GM18511 (cell line): ENCODE data around the gene TMEM106B.
"Not testable (repeated sequence)": the region's sequence is repeated elsewhere in the genome, so short reads cannot be mapped to it uniquely, and the experiment has no call there.

Experiments
- ATAC-seq: cut with Tn5 transposase; IDR thresholded peaks from one replicate; pipeline ENCODE4 v1.9.1; 2021; ENCODE audit warnings: mild to moderate bottlenecking, moderate library complexity; ENCODE audit not compliant: unreplicated experiment

The TMEM106B gene

DNA sequence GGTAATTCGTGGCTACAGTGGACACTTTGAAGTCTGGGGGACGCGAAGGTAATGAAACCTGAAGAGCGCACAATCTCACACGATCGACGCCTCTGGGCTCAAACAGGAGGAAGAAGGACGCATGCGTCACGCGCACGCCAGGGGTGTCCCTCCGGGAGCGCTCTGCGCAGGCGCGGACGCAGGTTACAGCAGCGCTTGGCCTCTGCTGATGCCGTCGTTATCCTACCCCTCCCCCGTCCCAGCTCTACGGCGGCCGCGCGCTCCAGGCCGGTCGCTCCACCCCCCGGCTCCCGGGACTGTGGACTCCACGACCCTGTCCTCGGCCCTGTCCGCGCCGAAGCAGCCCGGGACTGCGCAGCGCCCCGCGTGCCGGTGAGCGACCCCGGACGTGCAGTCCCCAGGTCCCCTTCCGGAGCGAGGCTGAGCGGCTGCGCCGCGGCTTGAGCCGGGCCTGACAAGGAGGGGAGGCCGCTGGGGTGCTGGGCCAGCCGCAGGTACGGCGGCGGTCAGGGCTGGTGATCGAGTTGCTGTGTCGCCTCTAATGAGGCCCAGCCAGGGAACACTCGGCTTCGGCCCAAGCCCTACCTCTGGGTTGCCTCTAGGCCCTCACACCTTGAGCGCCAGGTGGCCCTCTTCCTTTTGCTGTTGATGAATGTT lies at the start of gene TMEM106B:
Gene TMEM106B, plus strand, starts transcription at position 241 of the 657 bp plus-strand sequence. CDS start 3,517 bp downstream, outside the sequence.
- ATAC-seq: peak; percentile 95

GRCh38 chr7:12162415-12163113 lies 48.5 kb upstream of the TMEM106B start:
- ATAC-seq: no peak

- not testable (repeated sequence) for ATAC-seq
Measured at GRCh38 chr7:12168065-12168464, 43.0 kb upstream of the TMEM106B start.

- ATAC-seq: not testable (repeated sequence)
Measured at GRCh38 chr7:12169981-12170820, 40.9 kb upstream of the TMEM106B start.

- ATAC-seq: no peak
Measured at GRCh38 chr7:12173671-12174070, 37.4 kb upstream of the TMEM106B start.

DNA sequence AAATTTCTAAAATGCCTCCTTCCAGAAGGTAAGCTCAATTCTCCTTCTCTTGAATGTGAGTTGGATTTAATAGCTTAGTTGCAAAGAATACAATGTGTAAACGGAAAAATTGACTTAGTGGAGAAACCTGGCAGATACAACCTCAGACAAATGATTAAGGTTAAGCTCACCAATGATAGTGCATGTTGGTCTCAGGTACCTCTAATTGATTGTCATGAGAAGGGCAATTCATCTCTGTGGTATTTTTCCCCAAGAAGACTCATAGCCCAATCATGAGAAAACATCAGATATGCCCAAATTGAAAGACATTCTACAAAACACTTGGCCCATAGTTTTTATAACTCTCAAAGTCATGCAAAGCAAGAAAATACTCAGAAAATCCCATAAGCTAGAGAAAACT lies 36.2 kb upstream of the TMEM106B start:
- ATAC-seq: no peak

DNA sequence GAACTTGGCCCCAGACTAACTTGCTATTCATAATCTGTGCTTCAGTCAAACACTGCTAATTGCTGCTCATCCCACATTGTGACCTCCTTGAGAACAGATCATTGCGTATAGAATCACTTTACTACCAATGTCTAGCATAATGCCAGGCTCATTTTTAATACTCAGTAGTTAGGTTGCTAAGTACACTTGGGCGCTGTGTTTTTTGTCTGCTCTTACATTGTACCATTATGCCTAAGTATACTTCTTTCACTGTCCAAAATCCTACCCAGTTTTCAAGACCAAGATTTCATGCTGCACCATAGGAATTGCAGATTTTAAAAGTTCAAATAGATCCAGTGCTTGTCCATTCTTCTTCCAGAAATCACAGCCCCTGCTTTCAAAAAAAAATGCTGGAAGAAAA lies 32.8 kb upstream of the TMEM106B start:
- ATAC-seq: no peak

GRCh38 chr7:12194426-12194825 lies 16.7 kb upstream of the TMEM106B start:
- no peak for ATAC-seq

DNA sequence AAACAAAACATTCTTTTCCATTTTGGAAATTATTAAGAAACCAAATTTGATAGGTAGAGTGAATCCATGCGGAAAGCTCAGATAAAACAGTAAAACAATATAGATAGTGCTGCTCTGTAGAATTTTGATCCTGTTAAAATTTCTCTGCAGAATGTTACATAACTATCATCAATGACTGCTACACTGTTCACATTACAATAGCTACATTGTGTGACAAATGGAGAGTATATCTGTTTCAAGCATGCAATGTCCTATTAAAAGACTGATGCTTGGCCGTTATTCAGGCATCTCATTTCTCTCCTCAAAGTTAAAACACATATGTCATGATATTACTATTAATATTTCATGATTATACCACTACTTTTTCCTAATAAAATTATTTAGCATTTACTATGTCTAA lies 14.7 kb upstream of the TMEM106B start:
- ATAC-seq: no peak

DNA sequence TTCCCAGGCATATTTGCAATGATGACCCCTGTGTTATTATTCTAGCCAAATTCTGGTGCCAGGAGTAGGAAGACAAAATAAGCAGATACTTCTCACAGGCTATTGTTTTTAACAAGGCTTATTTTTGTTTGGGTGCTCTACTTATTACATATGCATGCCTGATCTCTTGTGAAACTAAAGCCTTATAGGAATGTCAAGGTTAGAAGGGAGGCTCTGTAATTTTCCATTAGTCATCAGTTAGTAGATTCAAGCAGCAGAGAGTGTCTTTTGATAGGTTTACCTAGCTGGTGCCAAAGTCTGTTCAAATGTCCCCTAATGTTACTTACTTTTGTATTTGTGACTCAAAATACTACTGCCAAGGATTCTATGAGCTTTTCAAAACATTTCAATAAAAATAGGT lies 11.7 kb upstream of the TMEM106B start:
- no peak for ATAC-seq

GRCh38 chr7:12207046-12207445 lies 4.0 kb upstream of the TMEM106B start:
- no peak for ATAC-seq

- no peak for ATAC-seq
Measured at GRCh38 chr7:12209221-12209620, 1.9 kb upstream of the TMEM106B start.

GRCh38 chr7:12210179-12211053 lies 678 bp upstream of the TMEM106B start:
- ATAC-seq: peak; percentile 44

GRCh38 chr7:12211711-12212485 lies 804 bp downstream of the TMEM106B start:
- ATAC-seq: no peak

DNA sequence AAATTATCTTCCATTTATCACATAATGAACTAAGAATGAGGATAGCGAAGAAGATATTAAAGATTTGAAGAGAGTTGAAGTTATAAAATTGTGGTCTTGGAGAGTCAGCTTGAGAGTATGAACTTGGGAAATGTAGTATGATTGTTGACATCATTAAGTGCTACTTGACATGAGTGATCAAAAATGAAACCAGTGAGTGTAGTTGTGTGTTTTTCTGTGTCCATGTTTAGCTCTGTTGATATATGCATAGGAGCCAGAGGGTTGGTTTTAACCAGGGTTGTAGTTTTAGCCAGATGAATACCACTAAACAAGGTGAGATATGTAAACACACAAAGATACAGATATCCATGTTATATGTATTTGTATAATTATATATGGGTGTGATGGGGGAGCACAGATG lies 6.2 kb downstream of the TMEM106B start:
- no peak for ATAC-seq

DNA sequence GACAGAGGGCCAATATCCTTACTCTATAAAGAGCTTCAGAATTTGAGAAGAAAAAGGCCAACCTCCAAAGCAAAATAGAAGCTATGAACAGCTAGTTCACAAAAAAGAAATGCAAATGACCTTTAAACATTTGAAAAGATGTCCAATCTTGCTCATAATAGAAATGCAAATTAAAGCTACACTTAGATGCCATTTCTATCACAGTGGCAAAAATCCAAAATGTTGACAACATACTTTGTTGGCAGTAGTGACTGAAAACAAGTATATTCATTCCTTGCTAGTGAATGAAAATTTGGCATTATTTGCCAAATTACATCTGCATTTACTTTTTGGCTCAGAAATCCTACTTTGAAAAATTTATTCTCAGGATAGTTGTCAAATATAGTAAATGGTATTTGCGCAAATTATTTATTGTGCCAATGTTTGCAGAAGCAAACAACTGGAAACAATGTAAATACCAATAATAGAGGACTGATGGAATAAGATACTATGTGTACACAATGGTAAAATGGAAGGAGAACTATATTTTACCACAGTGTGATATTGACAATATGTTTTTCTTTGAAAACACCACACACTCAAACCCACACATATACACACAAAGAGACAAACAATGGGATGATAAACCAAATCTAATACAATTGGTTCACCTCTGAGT lies 9.4 kb downstream of the TMEM106B start:
- no peak for ATAC-seq

- no peak for ATAC-seq
Measured at GRCh38 chr7:12221414-12221813, 10.3 kb downstream of the TMEM106B start.

- peak; percentile 94 for ATAC-seq
Measured at GRCh38 chr7:12222889-12223579, 11.9 kb downstream of the TMEM106B start.

GRCh38 chr7:12225017-12225416 lies 13.9 kb downstream of the TMEM106B start:
- ATAC-seq: not testable (repeated sequence)
